PFSK-1 (cell line): ENCODE data around the gene KRTAP3-1.
"Not testable (repeated sequence)": the region's sequence is repeated elsewhere in the genome, so short reads cannot be mapped to it uniquely, and the experiment has no call there.

Experiments used
- FOXP2 ChIP-seq: optimal IDR thresholded peaks from 2 replicates; pipeline ENCODE3; 2011; ENCODE audit warnings: borderline replicate concordance, control low read depth, inconsistent platforms; ENCODE audit not compliant: insufficient read depth; ENCODE audit errors: extremely low read length, extremely low read depth
- REST ChIP-seq, 2 experiments: IDR thresholded peaks; 2 replicates each; pipeline versions ENCODE4 v1.6.1 to v1.8.0; 2011 to 2012; ENCODE audit warnings: low read depth in 2 of 2, low read length in 2 of 2, control low read depth in 1 of 2, inconsistent platforms in 1 of 2, mild to moderate bottlenecking in 1 of 2, moderate library complexity in 1 of 2; ENCODE audit not compliant: insufficient read depth in 1 of 2
- TAF1 ChIP-seq: IDR thresholded peaks from 2 replicates; pipeline ENCODE4 v1.6.1; 2012; ENCODE audit warnings: low read length, control low read depth, borderline replicate concordance; ENCODE audit not compliant: insufficient read depth

DNA sequence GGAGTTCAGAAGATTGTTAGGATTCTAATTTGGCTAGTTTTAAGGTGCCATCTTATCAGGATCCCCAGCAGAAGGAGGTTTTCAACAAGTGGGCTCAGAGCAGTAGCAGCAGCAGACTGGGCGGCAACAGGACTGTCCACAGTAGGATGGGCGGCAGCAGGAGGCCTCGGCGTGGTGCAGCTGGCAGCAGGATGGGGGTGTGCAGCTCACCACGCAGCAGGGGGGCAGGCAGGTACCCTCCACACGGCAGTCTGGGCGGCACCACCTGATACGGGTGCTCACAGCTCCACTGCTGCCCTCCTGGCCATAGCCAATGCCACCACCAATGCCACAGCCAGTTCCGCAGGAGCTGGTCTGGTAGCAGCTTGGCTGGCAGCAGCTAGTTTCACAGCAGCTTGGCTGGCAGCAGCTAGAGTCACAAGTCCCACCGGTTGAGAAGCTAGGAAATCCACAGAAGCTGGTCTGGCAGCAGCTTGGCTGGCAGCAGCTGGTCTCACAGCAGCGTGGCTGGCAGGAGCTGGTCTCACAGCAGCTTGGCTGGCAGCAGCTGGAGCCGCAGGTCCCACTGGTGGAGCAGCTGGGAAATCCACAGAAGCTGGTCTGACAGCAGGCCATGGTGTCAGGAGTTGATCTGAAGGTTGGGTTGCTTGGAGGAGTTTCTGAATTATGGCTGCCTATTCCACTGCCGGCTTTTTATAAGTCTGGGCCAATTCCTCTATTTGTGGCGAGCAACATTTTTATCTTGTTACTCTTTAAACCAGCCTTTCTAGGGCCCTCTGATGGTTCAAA, 32.0 kb upstream of the KRTAP3-1 start, which contains the start of gene KRTAP1-1:
- TF ChIP-seq REST (IDR thresholded peaks at IDR 0.05; ENCODE audit: insufficient read depth in 1 of 2, low read depth in 2 of 2, low read length in 2 of 2); TAF1; FOXP2: not testable (repeated sequence)
